NCI-H748 treated with DMSO at 0.1 percent for 48 hours (cell line): ENCODE measurements around the gene DRICH1.
"Not testable (repeated sequence)": the region's sequence is repeated elsewhere in the genome, so short reads cannot be mapped to it uniquely, and the experiment has no call there.

Experiments
- DNase-seq: peaks from one replicate; lab custom pipeline; 2025; lab: John Stamatoyannopoulos, UW

DRICH1 gene

GRCh38 chr22:23598805-23599518, 33.2 kb downstream of the DRICH1 start:
- DNase-seq = no peak

GRCh38 chr22:23597576-23598268, 34.4 kb downstream of the DRICH1 start:
- not testable (repeated sequence) for DNase-seq

DNA sequence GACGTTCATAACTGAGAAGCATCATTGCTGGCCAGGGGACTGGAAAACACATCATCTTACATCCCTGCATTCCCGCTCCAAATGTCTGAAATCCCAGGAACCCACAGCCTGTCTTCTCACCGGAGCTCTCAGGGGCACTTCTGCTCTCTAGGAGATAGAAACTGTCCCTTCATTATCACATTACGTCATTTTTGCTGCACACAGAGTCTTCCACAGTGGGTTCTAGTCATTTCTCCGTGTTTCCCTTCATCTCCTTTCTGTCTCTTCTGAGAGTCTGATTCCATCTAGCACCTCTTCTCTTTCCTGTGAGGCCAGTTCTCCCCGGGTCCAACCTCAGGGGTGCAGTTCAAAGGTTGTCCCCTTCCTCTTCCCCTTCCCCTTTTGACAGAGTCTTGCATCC, 36.2 kb downstream of the DRICH1 start:
- DNase-seq = not testable (repeated sequence)

DNA sequence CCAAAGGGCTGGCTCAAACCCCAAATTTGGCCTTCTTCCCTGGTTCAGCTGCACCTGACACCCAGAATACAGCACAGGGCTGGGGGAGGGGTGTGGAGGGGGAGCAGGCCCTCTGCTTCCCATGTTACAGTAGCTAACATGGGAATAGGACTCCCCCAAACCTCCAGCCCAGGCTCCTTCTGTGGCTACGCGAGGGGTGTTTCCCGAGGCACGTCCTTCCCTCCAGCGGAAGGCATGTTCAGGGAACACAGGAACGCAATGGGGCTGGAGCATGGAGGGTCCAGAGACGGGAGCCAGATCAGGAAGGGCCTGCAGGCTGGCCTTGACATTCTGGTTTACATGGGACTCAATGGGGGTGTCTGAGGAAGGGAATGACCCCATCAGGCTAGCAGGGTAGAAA, 40.3 kb downstream of the DRICH1 start:
- no peak for DNase-seq

GRCh38 chr22:23591201-23591791, 40.8 kb downstream of the DRICH1 start:
- DNase-seq = no peak

DNA sequence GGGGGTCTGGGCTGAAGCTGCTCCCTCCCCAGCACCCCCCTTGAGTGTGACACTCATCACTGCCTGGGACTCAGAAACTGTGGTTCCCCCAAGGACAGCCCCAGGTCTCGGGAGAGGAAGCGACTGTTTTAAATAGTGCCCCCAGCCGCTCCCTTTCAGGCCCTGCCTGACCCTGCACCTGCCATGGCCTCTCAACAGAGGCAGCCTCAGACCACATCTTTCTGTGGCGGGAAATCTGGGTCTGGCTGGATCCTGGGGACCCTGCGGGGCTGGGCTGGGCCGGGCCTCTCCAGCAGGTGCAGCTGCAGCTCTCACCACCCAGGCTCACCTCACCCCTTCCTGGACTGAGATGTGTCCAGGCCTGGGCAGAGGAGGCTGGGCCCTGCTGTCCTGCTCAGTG, 48.3 kb downstream of the DRICH1 start:
- no peak for DNase-seq

- no peak for DNase-seq
These were observed 49.0 kb downstream of the DRICH1 start for GRCh38 chr22:23583153-23583552.

GRCh38 chr22:23581260-23581650, 50.9 kb downstream of the DRICH1 start:
- no peak for DNase-seq

DNA sequence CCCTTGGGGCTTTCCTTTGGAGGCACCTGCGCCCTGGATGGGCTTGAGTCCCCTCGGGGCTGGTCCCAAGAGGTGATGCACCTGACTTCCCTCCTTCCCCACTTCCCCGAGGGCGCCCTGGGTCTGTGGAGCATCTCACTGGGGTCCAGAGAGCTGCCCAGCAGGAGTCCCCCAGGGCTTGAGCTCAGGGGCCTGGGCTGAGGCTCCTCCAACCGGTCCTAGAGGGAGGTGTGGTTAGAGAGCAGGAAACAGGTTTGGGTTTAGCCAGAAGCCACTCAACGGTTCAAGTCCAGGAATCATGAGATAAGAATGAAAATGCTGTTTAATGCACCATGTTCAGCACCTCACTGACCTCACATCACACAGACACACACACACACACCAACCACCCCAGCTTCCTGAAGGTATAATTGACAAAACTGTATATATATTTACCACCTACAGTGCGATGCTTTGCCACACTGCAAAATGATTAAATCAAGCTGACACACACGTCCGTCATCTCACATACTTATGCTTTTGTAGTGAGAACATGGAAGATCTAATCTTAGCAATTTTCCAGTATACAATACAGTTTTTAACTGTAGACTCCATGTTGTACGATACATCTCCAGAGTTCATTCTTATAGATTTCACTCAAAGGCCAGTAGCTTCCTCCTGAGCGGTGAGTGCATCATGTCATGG, 51.4 kb downstream of the DRICH1 start:
- no peak for DNase-seq

- DNase-seq = no peak
These were observed 52.1 kb downstream of the DRICH1 start, which contains the start of gene IGLL1 for GRCh38 chr22:23579870-23580575. Gene IGLL1, minus strand, starts transcription at chr22:23580290. Its CDS starts 100 bp downstream, at chr22:23580190.

GRCh38 chr22:23579280-23579679, 52.8 kb downstream of the DRICH1 start:
- DNase-seq = no peak

DNA sequence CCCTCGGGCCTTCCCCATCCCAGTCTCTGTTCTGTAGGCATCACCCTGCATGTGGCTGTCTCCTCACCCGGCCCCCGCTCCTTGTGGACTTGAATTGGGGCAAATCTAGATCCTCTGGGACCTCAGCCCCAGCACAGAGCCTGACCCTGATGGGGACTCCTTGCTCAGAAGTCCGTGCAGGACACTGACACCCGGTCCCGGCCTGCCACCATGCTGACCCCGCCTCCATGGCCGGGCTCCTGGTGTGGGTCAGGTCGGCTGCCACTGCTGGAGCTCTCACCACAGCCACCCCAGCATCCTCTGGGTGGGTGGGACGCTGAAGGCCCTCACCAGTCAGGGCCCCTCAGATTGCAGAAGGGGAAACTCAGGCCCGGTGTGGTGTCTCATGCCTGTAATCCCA, 53.8 kb downstream of the DRICH1 start:
- no peak for DNase-seq

GRCh38 chr22:23576681-23577080, 55.4 kb downstream of the DRICH1 start:
- DNase-seq = no peak

GRCh38 chr22:23575601-23576000, 56.5 kb downstream of the DRICH1 start:
- DNase-seq = no peak

DNA sequence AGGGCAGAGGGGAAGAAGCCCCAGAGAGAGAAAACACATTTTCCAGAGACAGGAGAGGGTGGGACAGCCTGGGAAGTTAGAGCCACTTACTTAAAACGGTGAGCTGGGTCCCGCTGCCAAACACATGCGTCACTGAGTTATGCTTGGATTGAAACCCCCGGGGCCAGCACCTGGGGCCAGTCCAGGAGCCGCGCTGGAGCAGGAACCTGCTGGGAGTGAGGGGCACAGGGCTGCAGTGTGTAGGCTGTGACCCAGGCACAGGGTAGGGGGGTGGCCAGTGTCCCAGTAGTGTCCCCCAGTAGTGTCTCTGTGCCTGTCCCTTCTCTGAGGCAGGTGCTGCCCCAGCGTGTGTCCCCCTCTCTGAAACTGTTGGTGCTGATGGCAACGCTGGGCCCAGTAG, 57.2 kb downstream of the DRICH1 start:
- DNase-seq = no peak

DNA sequence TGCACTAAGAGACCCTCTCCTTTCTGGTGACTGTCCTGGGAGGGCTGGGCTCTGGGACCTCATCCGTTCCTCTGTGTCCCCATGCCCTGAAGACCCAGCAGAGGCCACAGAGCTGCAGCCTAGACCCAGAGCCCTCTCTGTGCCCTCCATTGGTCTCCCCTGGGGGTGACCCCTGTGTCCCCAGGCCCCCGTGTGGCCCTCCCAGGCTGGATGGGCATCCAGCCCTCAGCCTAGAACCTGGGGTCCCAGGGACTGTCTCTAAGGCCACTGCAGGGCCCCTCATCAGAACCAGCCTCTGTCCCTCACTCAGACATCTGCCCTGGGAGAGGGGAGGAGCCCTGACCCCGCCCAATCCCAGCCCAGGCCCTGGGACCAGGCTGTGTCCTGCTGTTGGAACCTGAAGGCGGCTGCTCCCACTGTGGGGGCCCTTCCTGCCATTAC, 57.7 kb downstream of the DRICH1 start:
- DNase-seq = no peak

DNA sequence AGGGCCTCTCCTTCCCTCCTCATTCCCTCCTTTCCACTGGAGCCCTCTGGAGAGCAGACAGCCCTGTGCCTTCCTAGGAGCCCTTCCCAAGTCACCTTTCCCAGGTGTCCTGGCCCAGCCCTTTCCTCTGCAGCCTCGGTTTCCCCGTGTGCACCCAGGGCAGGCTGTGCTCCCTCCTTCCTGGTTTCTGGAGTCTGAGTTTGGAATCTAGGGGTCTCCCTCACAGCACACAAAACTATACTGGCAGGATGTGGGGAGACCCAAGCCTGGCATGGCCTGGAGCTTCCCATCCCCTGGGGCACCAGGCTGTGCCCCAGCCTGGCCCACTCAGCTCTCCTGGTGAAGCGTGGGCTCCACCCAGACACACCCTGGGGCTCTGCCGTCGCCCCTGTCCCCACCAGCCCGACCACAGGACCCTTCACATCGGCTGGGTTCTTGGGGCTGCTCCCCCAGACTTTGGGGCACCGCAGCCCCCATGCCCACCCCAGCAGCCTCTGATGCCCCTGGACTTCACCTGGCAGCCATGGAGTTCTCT, 58.4 kb downstream of the DRICH1 start:
- not testable (repeated sequence) for DNase-seq

GRCh38 chr22:23573106-23573505, 59.0 kb downstream of the DRICH1 start:
- not testable (repeated sequence) for DNase-seq

DNA sequence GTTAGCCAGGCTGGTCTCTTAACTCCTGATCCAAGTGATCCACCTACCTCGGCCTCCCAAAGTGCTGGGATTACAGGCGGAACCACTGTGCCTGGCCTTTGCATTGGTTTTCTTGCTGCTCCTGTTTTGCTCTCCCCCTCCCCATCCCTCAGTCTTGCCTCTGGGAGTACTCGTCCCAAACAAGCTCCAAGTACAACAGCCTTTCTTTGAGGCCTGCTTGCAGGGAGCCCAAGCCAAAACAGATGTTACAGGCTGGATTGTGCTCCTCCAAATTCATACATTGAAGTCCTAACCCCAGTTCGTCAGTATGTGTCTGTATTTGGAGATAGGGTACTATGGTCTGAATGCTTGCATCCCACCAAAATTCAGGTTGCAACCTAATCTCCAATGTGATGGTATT, 60.6 kb downstream of the DRICH1 start:
- no peak for DNase-seq

GRCh38 chr22:23570681-23571080, 61.4 kb downstream of the DRICH1 start:
- DNase-seq = no peak

- DNase-seq = no peak
These were observed 62.4 kb downstream of the DRICH1 start for GRCh38 chr22:23569716-23570115.

- no peak for DNase-seq
These were observed 62.8 kb downstream of the DRICH1 start for GRCh38 chr22:23569291-23569690.
